DND-41 (cell line): ENCODE data around the gene CCDC32.
"Not testable (repeated sequence)": the region's sequence is repeated elsewhere in the genome, so short reads cannot be mapped to it uniquely, and the experiment has no call there.

ENCODE experiments used
- EZH2 ChIP-seq: IDR thresholded peaks from 3 replicates; pipeline ENCODE4 v1.6.1; 2012; ENCODE audit warnings: borderline replicate concordance, low read depth, mild to moderate bottlenecking, moderate library complexity, low read length, inconsistent platforms; ENCODE audit not compliant: severe bottlenecking
- TF ChIP-seq, protein P1 (sequence below): IDR thresholded peaks from 2 replicates; pipeline ENCODE4 v1.5.1; 2012; ENCODE audit warnings: borderline replicate concordance, low read length, moderate library complexity, mild to moderate bottlenecking; ENCODE audit not compliant: poor library complexity, severe bottlenecking; ENCODE audit errors: extremely low read depth

DNA sequence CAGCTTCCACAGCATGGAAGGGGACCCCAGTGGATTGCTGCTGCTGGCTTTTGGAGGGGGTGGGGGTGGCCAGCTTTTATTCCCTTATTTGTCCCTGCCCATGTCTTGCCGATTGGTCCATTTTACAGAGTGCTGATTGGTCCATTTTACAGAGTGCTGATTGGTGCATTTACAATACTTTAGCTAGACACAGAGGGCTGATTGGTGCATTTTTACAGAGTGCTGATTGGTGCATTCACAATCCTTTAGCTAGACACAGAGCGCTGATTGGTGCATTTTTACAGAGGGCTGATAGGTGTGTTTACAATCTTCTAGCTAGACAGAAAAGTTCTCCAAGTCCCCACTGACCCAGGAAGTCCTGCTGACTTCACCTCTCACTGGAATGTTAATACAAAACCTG lies 17.0 kb upstream of the CCDC32 start:
- TF ChIP-seq, protein P1, sequence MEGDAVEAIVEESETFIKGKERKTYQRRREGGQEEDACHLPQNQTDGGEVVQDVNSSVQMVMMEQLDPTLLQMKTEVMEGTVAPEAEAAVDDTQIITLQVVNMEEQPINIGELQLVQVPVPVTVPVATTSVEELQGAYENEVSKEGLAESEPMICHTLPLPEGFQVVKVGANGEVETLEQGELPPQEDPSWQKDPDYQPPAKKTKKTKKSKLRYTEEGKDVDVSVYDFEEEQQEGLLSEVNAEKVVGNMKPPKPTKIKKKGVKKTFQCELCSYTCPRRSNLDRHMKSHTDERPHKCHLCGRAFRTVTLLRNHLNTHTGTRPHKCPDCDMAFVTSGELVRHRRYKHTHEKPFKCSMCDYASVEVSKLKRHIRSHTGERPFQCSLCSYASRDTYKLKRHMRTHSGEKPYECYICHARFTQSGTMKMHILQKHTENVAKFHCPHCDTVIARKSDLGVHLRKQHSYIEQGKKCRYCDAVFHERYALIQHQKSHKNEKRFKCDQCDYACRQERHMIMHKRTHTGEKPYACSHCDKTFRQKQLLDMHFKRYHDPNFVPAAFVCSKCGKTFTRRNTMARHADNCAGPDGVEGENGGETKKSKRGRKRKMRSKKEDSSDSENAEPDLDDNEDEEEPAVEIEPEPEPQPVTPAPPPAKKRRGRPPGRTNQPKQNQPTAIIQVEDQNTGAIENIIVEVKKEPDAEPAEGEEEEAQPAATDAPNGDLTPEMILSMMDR: not testable (repeated sequence)
- TF ChIP-seq EZH2: not testable (repeated sequence)
